Keratinocyte (primary cell): ENCODE results near the gene QSOX1. TPM values are rescaled to one million over a fixed set of nuclear protein-coding genes. Genes with fewer than 3 reads are reported as not detected.

Source experiments
- DNase-seq: peaks from one replicate; pipeline ENCODE4 v3.0.0-alpha.2; 2011; ENCODE audit warnings: low read depth, missing footprints, low spot score
- FAIRE-seq: peaks from 2 replicates; lab custom pipeline; 2011; peaks lifted over from hg19 to GRCh38; lab: Jason Lieb, UNC
- H2AFZ ChIP-seq: 2 replicates; pipeline ENCODE4 v1.6.0; 2012; ENCODE audit warnings: low read length, control low read depth, inconsistent platforms; ENCODE audit not compliant: control insufficient read depth
- H3K27ac ChIP-seq: 2 replicates; pipeline ENCODE4 v1.5.1; 2011; ENCODE audit warnings: low read length; ENCODE audit not compliant: control insufficient read depth, insufficient read depth
- H3K27me3 ChIP-seq: 3 replicates; pipeline ENCODE4 v1.6.0; 2011; ENCODE audit warnings: low read length; ENCODE audit not compliant: control insufficient read depth, insufficient read depth; ENCODE audit errors: extremely low read depth
- H3K36me3 ChIP-seq, 2 experiments: 2 replicates in 1 of 2; 3 replicates in 1 of 2; pipeline ENCODE4 v1.5.1; 2011; ENCODE audit warnings: low read length in 2 of 2, mild to moderate bottlenecking in 1 of 2; ENCODE audit not compliant: control insufficient read depth in 2 of 2, insufficient read depth in 2 of 2; ENCODE audit errors: extremely low read depth in 1 of 2
- H3K4me1 ChIP-seq: 3 replicates; pipeline ENCODE4 v1.5.1; 2011; ENCODE audit warnings: low read length; ENCODE audit not compliant: control insufficient read depth, insufficient read depth; ENCODE audit errors: extremely low read depth
- H3K4me2 ChIP-seq: 3 replicates; pipeline ENCODE4 v1.6.0; 2011; ENCODE audit warnings: low read depth, low read length; ENCODE audit not compliant: control insufficient read depth, insufficient read depth; ENCODE audit errors: extremely low read depth
- H3K4me3 ChIP-seq, 3 experiments: fragments of 200-600 bp in 1 of 3; sonication (generic) in 1 of 3; 2 replicates in 2 of 3; 3 replicates in 1 of 3; pipeline ENCODE4 v1.5.1; 2011 to 2016; ENCODE audit warnings: low read length in 3 of 3, mild to moderate bottlenecking in 3 of 3, control low read depth in 2 of 3, inconsistent platforms in 1 of 3, low read depth in 1 of 3, mixed read lengths in 1 of 3, mixed run types in 1 of 3, moderate library complexity in 1 of 3; ENCODE audit not compliant: control insufficient read depth in 2 of 3, insufficient read depth in 2 of 3; ENCODE audit errors: extremely low read depth in 1 of 3
- H3K79me2 ChIP-seq: 2 replicates; pipeline ENCODE4 v1.6.0; 2012; ENCODE audit warnings: low read length; ENCODE audit not compliant: control insufficient read depth, insufficient read depth
- H3K9ac ChIP-seq: 3 replicates; pipeline ENCODE4 v1.6.0; 2011; ENCODE audit warnings: low read length; ENCODE audit not compliant: control insufficient read depth, insufficient read depth; ENCODE audit errors: extremely low read depth
- H3K9me1 ChIP-seq: 3 replicates; pipeline ENCODE4 v1.6.0; 2011; ENCODE audit warnings: low read length; ENCODE audit not compliant: control insufficient read depth, insufficient read depth; ENCODE audit errors: extremely low read depth
- H3K9me3 ChIP-seq: 2 replicates; pipeline ENCODE4 v1.5.1; 2012; ENCODE audit warnings: low read depth, low read length; ENCODE audit not compliant: control insufficient read depth
- H4K20me1 ChIP-seq: 3 replicates; pipeline ENCODE4 v1.6.0; 2011; ENCODE audit warnings: low read length; ENCODE audit not compliant: control insufficient read depth, insufficient read depth; ENCODE audit errors: extremely low read depth
- EZH2 ChIP-seq: IDR thresholded peaks from one replicate; pipeline ENCODE4 v1.6.1; 2012; ENCODE audit warnings: inconsistent platforms, mild to moderate bottlenecking, low read length, moderate library complexity
- dilution Hi-C: fragments of 300-500 bp; cut with MboI; formaldehyde crosslinking; loops from one replicate; pipeline ENCODE4 v1.7.0; 2020; ENCODE audit warnings: low sequenced_read_pairs; ENCODE audit not compliant: extremely low pct_ligation_motif_present
- polyA plus RNA-seq, 5 experiments: library from polyadenylated mRNA; depleted of rRNA in 3 of 5; stranded (reverse) in 3 of 5; stranded (forward) in 1 of 5; unstranded in 1 of 5; fragments of >200 nt; gene quantifications; 1 replicate in 1 of 5; 2 replicates in 3 of 5; 3 replicates in 1 of 5; pipeline versions ENCODE4 v1.2.1 to v1.2.3, GENCODE V29; 2011 to 2012; ENCODE audit warnings: missing spikeins in 2 of 5, low read depth in 1 of 5, low replicate concordance in 1 of 5
- TF ChIP-seq, protein P1 (sequence below), 3 experiments: IDR thresholded peaks in 1 of 3; conservative IDR thresholded peaks in 1 of 3; optimal IDR thresholded peaks in 1 of 3; 2 replicates in 2 of 3; 3 replicates in 1 of 3; pipeline versions ENCODE3 to v1.5.1; 2011; ENCODE audit warnings: low read length in 3 of 3, mild to moderate bottlenecking in 3 of 3, moderate library complexity in 2 of 3, control low read depth in 1 of 3, inconsistent platforms in 1 of 3; ENCODE audit not compliant: insufficient read depth in 2 of 3; ENCODE audit errors: extremely low read depth in 1 of 3

The QSOX1 gene
- polyA plus RNA-seq, 1 donor (not counting 4 experiments of a cell fraction or from before 2014, with no cell fraction given): 57.6 TPM

DNA sequence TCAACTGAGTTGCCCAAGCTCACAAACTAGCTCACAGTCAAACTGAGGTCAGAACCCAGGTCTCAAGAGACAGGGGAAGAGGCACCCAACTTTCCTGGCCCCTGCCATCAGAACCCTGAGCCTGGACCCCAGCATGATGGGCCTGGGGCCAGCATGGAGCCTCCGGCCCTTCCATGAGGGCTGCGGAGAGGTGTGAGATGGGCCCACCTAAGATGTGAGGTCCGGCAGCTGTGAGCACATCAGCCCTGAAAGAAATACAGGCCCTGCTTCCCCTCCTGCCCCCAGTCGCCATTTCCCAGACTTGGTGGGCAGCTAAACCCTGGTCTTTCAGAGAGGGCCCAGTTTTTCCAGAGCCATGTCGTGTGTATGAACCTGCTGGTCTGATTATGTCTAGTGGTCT lies 30.6 kb downstream of the QSOX1 start:
- Histone ChIP-seq H3K4me2 (no peak overlapping the region), H2AFZ (no peak overlapping the region), H3K9me1 (no peaks in the 10 kb centered on the region), H3K36me3 (peaks cover 41 to 55% of the 10 kb centered on the region in 2 experiments), H3K27ac (no peak overlapping the region), H3K79me2 (no peaks in the 10 kb centered on the region), H4K20me1 (no peaks in the 10 kb centered on the region), H3K9ac (no peak overlapping the region), H3K4me3 (no peak overlapping the region), H3K9me3 (no peaks in the 10 kb centered on the region), H3K27me3 (no peaks in the 10 kb centered on the region), H3K4me1 (no peaks in the 10 kb centered on the region)
- FAIRE-seq: no peak
- dilution Hi-C loops: no loop called here
- TF ChIP-seq EZH2: no peak
- TF ChIP-seq, protein P1, sequence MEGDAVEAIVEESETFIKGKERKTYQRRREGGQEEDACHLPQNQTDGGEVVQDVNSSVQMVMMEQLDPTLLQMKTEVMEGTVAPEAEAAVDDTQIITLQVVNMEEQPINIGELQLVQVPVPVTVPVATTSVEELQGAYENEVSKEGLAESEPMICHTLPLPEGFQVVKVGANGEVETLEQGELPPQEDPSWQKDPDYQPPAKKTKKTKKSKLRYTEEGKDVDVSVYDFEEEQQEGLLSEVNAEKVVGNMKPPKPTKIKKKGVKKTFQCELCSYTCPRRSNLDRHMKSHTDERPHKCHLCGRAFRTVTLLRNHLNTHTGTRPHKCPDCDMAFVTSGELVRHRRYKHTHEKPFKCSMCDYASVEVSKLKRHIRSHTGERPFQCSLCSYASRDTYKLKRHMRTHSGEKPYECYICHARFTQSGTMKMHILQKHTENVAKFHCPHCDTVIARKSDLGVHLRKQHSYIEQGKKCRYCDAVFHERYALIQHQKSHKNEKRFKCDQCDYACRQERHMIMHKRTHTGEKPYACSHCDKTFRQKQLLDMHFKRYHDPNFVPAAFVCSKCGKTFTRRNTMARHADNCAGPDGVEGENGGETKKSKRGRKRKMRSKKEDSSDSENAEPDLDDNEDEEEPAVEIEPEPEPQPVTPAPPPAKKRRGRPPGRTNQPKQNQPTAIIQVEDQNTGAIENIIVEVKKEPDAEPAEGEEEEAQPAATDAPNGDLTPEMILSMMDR (optimal IDR thresholded peaks at IDR 0.05 in 1 of 3, IDR thresholded peaks at IDR 0.05 in 1 of 3, conservative IDR thresholded peaks at IDR 0.05 in 1 of 3; ENCODE audit: extremely low read depth in 1 of 3, insufficient read depth in 2 of 3, low read length in 3 of 3): no peak
- DNase-seq: no peak

DNA sequence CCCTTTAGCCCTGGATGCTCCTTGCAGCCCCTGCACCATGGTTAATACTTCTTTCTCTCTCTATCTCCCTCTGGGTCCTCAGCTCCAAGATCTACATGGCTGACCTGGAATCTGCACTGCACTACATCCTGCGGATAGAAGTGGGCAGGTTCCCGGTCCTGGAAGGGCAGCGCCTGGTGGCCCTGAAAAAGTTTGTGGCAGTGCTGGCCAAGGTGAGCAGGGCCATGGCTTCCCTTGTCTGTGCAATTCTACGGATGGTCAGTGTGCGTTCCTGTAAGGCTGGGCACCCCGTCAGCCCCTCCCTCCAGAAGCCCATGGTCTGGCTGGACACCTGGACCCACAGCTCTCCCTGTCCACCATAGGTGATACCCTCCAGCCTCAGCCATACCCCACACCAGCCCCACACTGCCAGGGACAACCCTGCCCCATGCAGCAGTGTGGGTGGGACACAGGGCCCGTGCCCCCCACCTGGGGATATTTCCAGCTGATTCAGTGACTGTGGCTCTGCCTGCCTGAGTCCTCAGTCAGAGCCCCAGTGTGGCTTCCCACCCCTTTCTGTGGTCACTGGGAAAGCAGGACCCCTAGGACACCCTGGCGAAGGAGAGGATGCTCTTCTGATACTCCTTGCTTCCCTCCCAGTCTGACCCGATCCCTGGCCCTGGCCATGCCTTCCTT lies 31.4 kb downstream of the QSOX1 start:
- no peak overlapping the region for H3K4me2 ChIP-seq
- no peak overlapping the region for H2AFZ ChIP-seq
- H3K27me3 ChIP-seq: no peaks in the 10 kb centered on the region
- no peaks in the 10 kb centered on the region for H4K20me1 ChIP-seq
- no peak overlapping the region for H3K4me3 ChIP-seq
- no peak for TF ChIP-seq EZH2
- TF ChIP-seq, protein P1 (optimal IDR thresholded peaks at IDR 0.05 in 1 of 3, IDR thresholded peaks at IDR 0.05 in 1 of 3, conservative IDR thresholded peaks at IDR 0.05 in 1 of 3; ENCODE audit: extremely low read depth in 1 of 3, insufficient read depth in 2 of 3, low read length in 3 of 3): no peak
- peaks cover 43 to 58% of the 10 kb centered on the region in 2 experiments for H3K36me3 ChIP-seq
- H3K79me2 ChIP-seq: no peaks in the 10 kb centered on the region
- H3K4me1 ChIP-seq: no peaks in the 10 kb centered on the region
- H3K9ac ChIP-seq: no peak overlapping the region
- no peak overlapping the region for H3K27ac ChIP-seq
- no peak for DNase-seq
- no peaks in the 10 kb centered on the region for H3K9me3 ChIP-seq
- FAIRE-seq: no peak
- dilution Hi-C loops: no loop called here
- no peaks in the 10 kb centered on the region for H3K9me1 ChIP-seq
